ENCODE measurements around the gene LCN10.

DNA sequence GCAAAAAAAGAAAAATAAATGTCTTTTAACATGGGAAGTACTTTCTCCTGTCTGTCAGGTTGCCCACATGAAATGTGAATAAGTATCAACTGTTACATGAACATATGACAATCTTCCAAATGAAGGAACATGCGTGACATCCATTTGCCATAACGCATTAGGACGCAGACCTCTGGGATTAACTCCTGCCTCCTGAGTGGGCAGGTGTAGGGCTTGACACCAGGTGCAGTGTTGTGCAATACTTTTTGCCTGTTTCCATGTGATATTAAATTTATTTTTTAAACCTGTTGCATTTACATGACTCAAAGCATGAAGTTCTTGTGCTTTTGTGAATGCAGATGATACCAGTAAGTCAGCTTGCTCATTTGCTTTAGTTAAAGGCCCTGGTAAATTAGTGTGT is 39.7 kb upstream of the LCN10 start:
- TF ChIP-seq FOXK2 (IDR thresholded peaks at IDR 0.05) (no peak), HDGF (IDR thresholded peaks at IDR 0.05; ENCODE audit: borderline replicate concordance) (no peak), FOXM1 (IDR thresholded peaks at IDR 0.05; ENCODE audit: borderline replicate concordance) (no peak), SP1 (IDR thresholded peaks at IDR 0.05) (no peak), ARNT (IDR thresholded peaks at IDR 0.05) (no peak), BHLHE40 (IDR thresholded peaks at IDR 0.05; ENCODE audit: borderline replicate concordance) (no peak)

All from HEK293T (cell line).